ENCODE measurements around the gene ZNF584.
"Not testable (repeated sequence)": the region's sequence is repeated elsewhere in the genome, so short reads cannot be mapped to it uniquely, and the experiment has no call there.

GRCh38 chr19:58442986-58443385, 34.5 kb downstream of the ZNF584 start:
- TF ChIP-seq EZH2 (IDR thresholded peaks at IDR 0.05); FOXP2 (optimal IDR thresholded peaks at IDR 0.05; ENCODE audit: control extremely low read depth, extremely low read length, insufficient read depth): not testable (repeated sequence)

All from SK-N-MC (cell line).